Testis (tissue), 2 donors: ENCODE results near the gene RIC1.

ENCODE experiments used
- CTCF ChIP-seq, 3 experiments: fragments of 450-650 bp in 2 of 3; fragments of 200-600 bp in 1 of 3; sonication (generic) in 1 of 3; IDR thresholded peaks; one replicate each; pipeline ENCODE4 v1.5.1; 2016 to 2019; ENCODE audit warnings: antibody characterized with exemption in 3 of 3, mild to moderate bottlenecking in 2 of 3, moderate library complexity in 1 of 3
- POLR2A ChIP-seq: fragments of 450-650 bp; IDR thresholded peaks from one replicate; pipeline ENCODE4 v1.6.1; 2017; ENCODE audit warnings: antibody characterized with exemption, mild to moderate bottlenecking, moderate library complexity

DNA sequence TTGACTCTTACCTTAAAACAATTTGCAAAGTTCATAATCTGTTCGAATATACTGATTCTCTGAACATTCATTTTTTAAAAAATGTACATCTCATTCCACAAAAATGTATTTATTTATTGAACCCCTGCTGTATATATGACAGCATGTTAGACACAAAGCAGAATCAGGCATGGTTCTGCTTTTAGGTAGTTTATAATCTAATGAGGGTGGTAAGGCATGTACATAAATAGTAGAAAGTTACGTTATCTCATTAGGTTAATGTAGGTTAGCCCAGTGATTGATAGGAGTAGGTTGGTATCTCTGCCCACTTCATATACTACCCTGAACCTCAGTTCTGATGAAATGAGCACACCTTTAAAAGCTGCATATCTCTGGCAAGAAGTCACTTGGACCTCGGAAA is 114.2 kb downstream of the RIC1 start:
- TF ChIP-seq CTCF (IDR thresholded peaks at IDR 0.05) = no peak
- no peak for TF ChIP-seq POLR2A
